HG02642 (cell line): ENCODE measurements around the gene ZNF496.
A peak's percentile ranks its signal among the peaks of the same experiment; 100 is the strongest.
"Not testable (repeated sequence)": the region's sequence is repeated elsewhere in the genome, so short reads cannot be mapped to it uniquely, and the experiment has no call there.

ENCODE experiments used
- ATAC-seq: cut with Tn5 transposase; IDR thresholded peaks from one replicate; pipeline ENCODE4 v1.9.1; 2021; ENCODE audit warnings: mild to moderate bottlenecking; ENCODE audit not compliant: unreplicated experiment, poor library complexity

Gene ZNF496

GRCh38 chr1:247331525-247332214 lies at the start of gene ZNF496:
Gene ZNF496 (minus strand): TSS chr1:247331867. CDS start chr1:247329578, 2,289 bp downstream.
- peak; percentile 65 for ATAC-seq

GRCh38 chr1:247378334-247379073 lies 46.8 kb upstream of the ZNF496 start:
- ATAC-seq: no peak

GRCh38 chr1:247377656-247378055 lies 46.0 kb upstream of the ZNF496 start:
- not testable (repeated sequence) for ATAC-seq

- no peak for ATAC-seq
Observed at GRCh38 chr1:247376659-247377058, 45.0 kb upstream of the ZNF496 start.

- no peak for ATAC-seq
Observed at GRCh38 chr1:247375747-247376146, 44.1 kb upstream of the ZNF496 start.

GRCh38 chr1:247374651-247375334 lies 43.1 kb upstream of the ZNF496 start:
- ATAC-seq: not testable (repeated sequence)

GRCh38 chr1:247373721-247374141 lies 42.1 kb upstream of the ZNF496 start:
- no peak for ATAC-seq

- no peak for ATAC-seq
Observed at GRCh38 chr1:247371801-247372259, 40.2 kb upstream of the ZNF496 start.

GRCh38 chr1:247370786-247371732 lies 39.4 kb upstream of the ZNF496 start:
- no peak for ATAC-seq

GRCh38 chr1:247368490-247369145 lies 37.0 kb upstream of the ZNF496 start:
- ATAC-seq: no peak

- ATAC-seq: no peak
Observed at GRCh38 chr1:247367786-247368422, 36.2 kb upstream of the ZNF496 start.

- no peak for ATAC-seq
Observed at GRCh38 chr1:247366926-247367645, 35.4 kb upstream of the ZNF496 start.

- not testable (repeated sequence) for ATAC-seq
Observed at GRCh38 chr1:247366345-247366744, 34.7 kb upstream of the ZNF496 start.

GRCh38 chr1:247365023-247365422 lies 33.4 kb upstream of the ZNF496 start:
- ATAC-seq: no peak

GRCh38 chr1:247363000-247363399 lies 31.3 kb upstream of the ZNF496 start:
- ATAC-seq: not testable (repeated sequence)

GRCh38 chr1:247362153-247362552 lies 30.5 kb upstream of the ZNF496 start:
- ATAC-seq: no peak

GRCh38 chr1:247360991-247361731 lies 29.5 kb upstream of the ZNF496 start:
- ATAC-seq: no peak
